ENCODE measurements around the gene PEX7. TPM values are rescaled to one million over a fixed set of nuclear protein-coding genes. Genes with fewer than 3 reads are reported as not detected.
A peak's percentile ranks its signal among the peaks of the same experiment; 100 is the strongest.
"Not testable (repeated sequence)": the region's sequence is repeated elsewhere in the genome, so short reads cannot be mapped to it uniquely, and the experiment has no call there.

PEX7 gene
- total and polyA plus RNA-seq, 2 donors from 2014 or later, result 10.6 to 21.3 TPM

DNA sequence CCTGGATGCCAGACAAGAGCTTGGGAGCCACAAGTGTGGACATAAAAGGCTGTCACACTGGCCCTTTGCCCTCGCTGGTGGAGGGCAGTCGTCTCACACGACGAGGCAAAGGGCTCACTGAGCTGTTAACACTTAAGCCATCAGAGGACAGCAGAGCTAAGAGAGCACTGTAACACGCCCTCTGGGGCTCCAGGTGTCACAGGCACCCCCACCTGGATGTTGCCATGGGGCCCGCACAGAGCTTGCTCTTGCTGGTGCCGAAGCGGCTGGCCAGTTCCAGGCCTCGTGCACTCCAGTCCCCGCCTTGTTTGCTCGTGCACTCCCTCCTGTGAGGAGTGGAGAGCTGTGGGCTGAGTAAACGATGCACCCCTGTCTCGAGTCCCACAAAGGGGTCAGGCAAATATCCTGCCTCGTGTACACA, 137.1 kb downstream of the PEX7 start:
- TF ChIP-seq, protein P1, sequence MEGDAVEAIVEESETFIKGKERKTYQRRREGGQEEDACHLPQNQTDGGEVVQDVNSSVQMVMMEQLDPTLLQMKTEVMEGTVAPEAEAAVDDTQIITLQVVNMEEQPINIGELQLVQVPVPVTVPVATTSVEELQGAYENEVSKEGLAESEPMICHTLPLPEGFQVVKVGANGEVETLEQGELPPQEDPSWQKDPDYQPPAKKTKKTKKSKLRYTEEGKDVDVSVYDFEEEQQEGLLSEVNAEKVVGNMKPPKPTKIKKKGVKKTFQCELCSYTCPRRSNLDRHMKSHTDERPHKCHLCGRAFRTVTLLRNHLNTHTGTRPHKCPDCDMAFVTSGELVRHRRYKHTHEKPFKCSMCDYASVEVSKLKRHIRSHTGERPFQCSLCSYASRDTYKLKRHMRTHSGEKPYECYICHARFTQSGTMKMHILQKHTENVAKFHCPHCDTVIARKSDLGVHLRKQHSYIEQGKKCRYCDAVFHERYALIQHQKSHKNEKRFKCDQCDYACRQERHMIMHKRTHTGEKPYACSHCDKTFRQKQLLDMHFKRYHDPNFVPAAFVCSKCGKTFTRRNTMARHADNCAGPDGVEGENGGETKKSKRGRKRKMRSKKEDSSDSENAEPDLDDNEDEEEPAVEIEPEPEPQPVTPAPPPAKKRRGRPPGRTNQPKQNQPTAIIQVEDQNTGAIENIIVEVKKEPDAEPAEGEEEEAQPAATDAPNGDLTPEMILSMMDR (IDR thresholded peaks at IDR 0.05; ENCODE audit: borderline replicate concordance, extremely low read depth, insufficient read depth), result no peak
- Histone ChIP-seq H3K9me3 (ENCODE audit: control insufficient read depth in 2 of 3, insufficient read depth in 1 of 3, low read length in 3 of 3) (no peaks in the 10 kb centered on the region), H3K9ac (ENCODE audit: low read length in 3 of 3) (no peak overlapping the region), H3K27ac (ENCODE audit: low read depth in 2 of 2, low read length in 2 of 2) (no peak overlapping the region), H3K4me1 (ENCODE audit: control insufficient read depth in 2 of 3, insufficient read depth in 2 of 3, low read depth in 1 of 3, low read length in 3 of 3) (no peaks in the 10 kb centered on the region), H3K27me3 (ENCODE audit: control insufficient read depth, insufficient read depth, low read length) (no peaks in the 10 kb centered on the region), H3K36me3 (ENCODE audit: control insufficient read depth in 2 of 3, insufficient read depth in 3 of 3, low read length in 3 of 3) (no peaks in the 10 kb centered on the region), H3K4me3 (ENCODE audit: low read length in 3 of 3) (no peak overlapping the region)
- peak in 4 of 5 donors; percentile 18 to 52 (median 20) for DNase-seq
- intact Hi-C loops (cut with DNase I), result no loop called here
- FAIRE-seq, result no peak

DNA sequence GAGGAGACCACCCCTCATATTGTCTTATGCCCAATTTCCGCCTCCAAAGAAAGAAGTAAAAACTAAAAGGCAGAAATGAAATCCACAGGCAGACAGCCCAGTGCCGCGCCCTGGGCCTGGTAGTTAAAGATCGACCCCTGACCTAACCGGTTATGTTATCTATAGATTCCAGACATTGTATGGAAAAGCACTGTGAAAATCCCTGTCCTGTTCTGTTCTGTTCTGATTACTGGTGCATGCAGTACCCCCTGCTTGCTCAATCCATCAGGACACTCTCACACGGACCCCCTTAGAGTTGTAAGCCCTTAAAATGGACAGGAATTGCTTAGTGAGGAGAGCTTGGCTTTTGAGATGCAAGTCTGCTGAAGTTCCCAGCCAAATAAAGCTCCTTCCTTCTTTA, 137.5 kb downstream of the PEX7 start:
- intact Hi-C loops (cut with DNase I); H3K9me3 ChIP-seq (ENCODE audit: control insufficient read depth in 2 of 3, insufficient read depth in 1 of 3, low read length in 3 of 3); H3K36me3 ChIP-seq (ENCODE audit: control insufficient read depth in 2 of 3, insufficient read depth in 3 of 3, low read length in 3 of 3); H3K27me3 ChIP-seq (ENCODE audit: control insufficient read depth, insufficient read depth, low read length); H3K9ac ChIP-seq (ENCODE audit: low read length in 3 of 3); FAIRE-seq; H3K4me3 ChIP-seq (ENCODE audit: low read length in 3 of 3); H3K27ac ChIP-seq (ENCODE audit: low read depth in 2 of 2, low read length in 2 of 2); DNase-seq; H3K4me1 ChIP-seq (ENCODE audit: control insufficient read depth in 2 of 3, insufficient read depth in 2 of 3, low read depth in 1 of 3, low read length in 3 of 3): not testable (repeated sequence)

DNA sequence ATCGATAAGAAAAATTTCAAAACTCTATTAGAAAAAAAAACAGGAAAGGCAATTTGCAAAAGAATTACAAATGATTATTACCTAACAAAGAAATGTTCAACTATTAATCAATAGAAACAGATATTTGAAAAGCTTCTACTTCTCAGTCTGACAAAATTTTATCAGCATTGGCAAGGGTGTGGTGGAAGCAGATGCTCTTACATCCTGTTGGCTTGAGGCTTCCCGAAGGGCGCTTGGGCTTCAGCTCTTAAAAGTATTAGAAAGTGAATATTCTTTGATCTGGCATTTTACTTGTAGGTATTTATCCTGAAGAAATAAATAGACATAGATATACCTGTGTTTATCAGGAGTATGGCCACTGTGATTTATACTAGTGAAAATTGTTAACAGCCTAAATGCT, 138.4 kb downstream of the PEX7 start:
- Histone ChIP-seq H3K9ac (ENCODE audit: low read length in 3 of 3) (no peak overlapping the region), H3K9me3 (ENCODE audit: control insufficient read depth in 2 of 3, insufficient read depth in 1 of 3, low read length in 3 of 3) (no peaks in the 10 kb centered on the region), H3K4me1 (ENCODE audit: control insufficient read depth in 2 of 3, insufficient read depth in 2 of 3, low read depth in 1 of 3, low read length in 3 of 3) (no peaks in the 10 kb centered on the region), H3K36me3 (ENCODE audit: control insufficient read depth in 2 of 3, insufficient read depth in 3 of 3, low read length in 3 of 3) (no peaks in the 10 kb centered on the region), H3K27me3 (ENCODE audit: control insufficient read depth, insufficient read depth, low read length) (no peaks in the 10 kb centered on the region), H3K27ac (ENCODE audit: low read depth in 2 of 2, low read length in 2 of 2) (no peak overlapping the region), H3K4me3 (ENCODE audit: low read length in 3 of 3) (no peak overlapping the region)
- intact Hi-C loops (cut with DNase I), result no loop called here
- FAIRE-seq, result no peak
- DNase-seq, result no peak
- TF ChIP-seq, protein P1 (IDR thresholded peaks at IDR 0.05; ENCODE audit: borderline replicate concordance, extremely low read depth, insufficient read depth), result no peak

DNA sequence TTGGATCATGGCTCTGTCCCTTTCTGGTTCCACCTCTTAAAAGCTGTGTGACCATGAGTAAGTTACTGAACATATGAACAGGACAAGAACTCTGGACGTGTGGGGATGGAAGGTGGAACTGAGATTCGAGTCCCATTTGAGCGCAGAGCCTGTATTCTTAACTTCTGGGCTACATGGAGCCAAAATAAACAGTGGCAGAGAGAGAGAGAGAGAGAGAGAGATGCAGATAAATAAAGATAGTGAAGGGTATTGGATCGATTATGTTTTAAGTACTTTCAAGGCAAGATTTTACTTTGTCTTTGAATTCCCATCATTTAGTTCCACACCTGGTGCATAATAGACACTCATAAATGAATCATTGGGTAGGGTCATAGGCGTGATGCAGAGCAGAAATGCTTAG, 139.5 kb downstream of the PEX7 start:
- FAIRE-seq, result no peak
- H3K4me1 ChIP-seq (ENCODE audit: control insufficient read depth in 2 of 3, insufficient read depth in 2 of 3, low read depth in 1 of 3, low read length in 3 of 3), result no peaks in the 10 kb centered on the region
- H3K27me3 ChIP-seq (ENCODE audit: control insufficient read depth, insufficient read depth, low read length), result no peaks in the 10 kb centered on the region
- H3K27ac ChIP-seq (ENCODE audit: low read depth in 2 of 2, low read length in 2 of 2), result no peak overlapping the region
- H3K9ac ChIP-seq (ENCODE audit: low read length in 3 of 3), result no peak overlapping the region
- H3K36me3 ChIP-seq (ENCODE audit: control insufficient read depth in 2 of 3, insufficient read depth in 3 of 3, low read length in 3 of 3), result no peaks in the 10 kb centered on the region
- no peak overlapping the region for H3K4me3 ChIP-seq (ENCODE audit: low read length in 3 of 3)
- DNase-seq, result no peak
- TF ChIP-seq, protein P1 (IDR thresholded peaks at IDR 0.05; ENCODE audit: borderline replicate concordance, extremely low read depth, insufficient read depth), result no peak
- H3K9me3 ChIP-seq (ENCODE audit: control insufficient read depth in 2 of 3, insufficient read depth in 1 of 3, low read length in 3 of 3), result no peaks in the 10 kb centered on the region
- intact Hi-C loops (cut with DNase I), result no loop called here

Measured in kidney (tissue), 14 donors.